Measurements from ENCODE around the gene SART3. TPM values are rescaled to one million over a fixed set of nuclear protein-coding genes. Genes with fewer than 3 reads are reported as not detected.

Gene SART3
- total and polyA plus RNA-seq, 2 donors from 2014 or later: 14.9 to 59.1 TPM

- H3K9ac ChIP-seq (ENCODE audit: low read length in 3 of 3): no peak overlapping the region
- no peak for DNase-seq
- H3K27me3 ChIP-seq (ENCODE audit: control insufficient read depth, insufficient read depth, low read length): no peaks in the 10 kb centered on the region
- FAIRE-seq: no peak
- peaks cover 0 to 13% (median 0%) of the 10 kb centered on the region in 3 donors for H3K4me1 ChIP-seq (ENCODE audit: control insufficient read depth in 2 of 3, insufficient read depth in 2 of 3, low read depth in 1 of 3, low read length in 3 of 3)
- intact Hi-C loops (cut with DNase I): no loop called here
- no peaks in the 10 kb centered on the region for H3K9me3 ChIP-seq (ENCODE audit: control insufficient read depth in 2 of 3, insufficient read depth in 1 of 3, low read length in 3 of 3)
- no peak overlapping the region for H3K4me3 ChIP-seq (ENCODE audit: low read length in 3 of 3)
- H3K36me3 ChIP-seq (ENCODE audit: control insufficient read depth in 2 of 3, insufficient read depth in 3 of 3, low read length in 3 of 3): peaks cover 8 to 37% (median 28%) of the 10 kb centered on the region in 3 donors
- no peak for TF ChIP-seq CTCF (IDR thresholded peaks at IDR 0.05; ENCODE audit: borderline replicate concordance, extremely low read depth, insufficient read depth)
- H3K27ac ChIP-seq (ENCODE audit: low read depth in 2 of 2, low read length in 2 of 2): no peak overlapping the region
These were observed 42.1 kb downstream of the SART3 start for GRCh38 chr12:108518716-108519496.

GRCh38 chr12:108518101-108518715 is 42.8 kb downstream of the SART3 start:
- H3K27me3 ChIP-seq (ENCODE audit: control insufficient read depth, insufficient read depth, low read length): no peaks in the 10 kb centered on the region
- TF ChIP-seq CTCF (IDR thresholded peaks at IDR 0.05; ENCODE audit: borderline replicate concordance, extremely low read depth, insufficient read depth): no peak
- H3K36me3 ChIP-seq (ENCODE audit: control insufficient read depth in 2 of 3, insufficient read depth in 3 of 3, low read length in 3 of 3): peaks cover 7 to 30% (median 22%) of the 10 kb centered on the region in 3 donors
- H3K9ac ChIP-seq (ENCODE audit: low read length in 3 of 3): no peak overlapping the region
- no peak overlapping the region for H3K4me3 ChIP-seq (ENCODE audit: low read length in 3 of 3)
- no peak for DNase-seq
- no peaks in the 10 kb centered on the region for H3K9me3 ChIP-seq (ENCODE audit: control insufficient read depth in 2 of 3, insufficient read depth in 1 of 3, low read length in 3 of 3)
- intact Hi-C loops (cut with DNase I): no loop called here
- FAIRE-seq: no peak
- H3K4me1 ChIP-seq (ENCODE audit: control insufficient read depth in 2 of 3, insufficient read depth in 2 of 3, low read depth in 1 of 3, low read length in 3 of 3): peaks cover 0 to 13% (median 0%) of the 10 kb centered on the region in 3 donors
- no peak overlapping the region for H3K27ac ChIP-seq (ENCODE audit: low read depth in 2 of 2, low read length in 2 of 2)

GRCh38 chr12:108517288-108518100 is 43.5 kb downstream of the SART3 start:
- FAIRE-seq (no peak), DNase-seq (no peak)
- Histone ChIP-seq H3K9me3 (ENCODE audit: control insufficient read depth in 2 of 3, insufficient read depth in 1 of 3, low read length in 3 of 3) (no peaks in the 10 kb centered on the region), H3K27me3 (ENCODE audit: control insufficient read depth, insufficient read depth, low read length) (no peaks in the 10 kb centered on the region), H3K4me1 (ENCODE audit: control insufficient read depth in 2 of 3, insufficient read depth in 2 of 3, low read depth in 1 of 3, low read length in 3 of 3) (peaks cover 0 to 13% (median 0%) of the 10 kb centered on the region in 3 donors), H3K9ac (ENCODE audit: low read length in 3 of 3) (no peak overlapping the region), H3K27ac (ENCODE audit: low read depth in 2 of 2, low read length in 2 of 2) (no peak overlapping the region), H3K4me3 (ENCODE audit: low read length in 3 of 3) (no peak overlapping the region), H3K36me3 (ENCODE audit: control insufficient read depth in 2 of 3, insufficient read depth in 3 of 3, low read length in 3 of 3) (peaks cover 7 to 24% (median 22%) of the 10 kb centered on the region in 3 donors)
- TF ChIP-seq CTCF (IDR thresholded peaks at IDR 0.05; ENCODE audit: borderline replicate concordance, extremely low read depth, insufficient read depth): no peak
- intact Hi-C loops (cut with DNase I): no loop called here

Measured in kidney (tissue), 14 donors.